ENCODE results near the gene PRKACG.

- no peak for TF ChIP-seq POLR2A (IDR thresholded peaks at IDR 0.05)
- no peak for TF ChIP-seq CTCF (IDR thresholded peaks at IDR 0.05)
- no peak for TF ChIP-seq EP300 (IDR thresholded peaks at IDR 0.05)
These were observed 30.6 kb upstream of the PRKACG start for GRCh38 chr9:69044240-69045219.
